Activated CD8-positive, alpha-beta T cell treated with anti-CD3 and anti-CD28 coated beads for 36 hours (primary cell): ENCODE measurements around the gene SEC16A. TPM values are rescaled to one million over a fixed set of nuclear protein-coding genes. Genes with fewer than 3 reads are reported as not detected.

Source experiments
- ATAC-seq: fragments of 200-7000 bp; cut with Tn5 transposase; one replicate; pipeline ENCODE4 v1.10.0; 2021; ENCODE audit warnings: mild to moderate bottlenecking, moderate library complexity
- CTCF ChIA-PET: fragments of 350-600 bp; sonication (Branson Sonifier 250); formaldehyde crosslinking; loops from one replicate; lab custom pipeline; 2021; ENCODE audit warnings: antibody characterized with exemption; lab: Charles Lee
- POLR2A ChIA-PET: fragments of 350-600 bp; sonication (Branson Sonifier 250); formaldehyde crosslinking; loops from one replicate; lab custom pipeline; 2021; ENCODE audit warnings: antibody characterized with exemption; lab: Charles Lee
- DNase-seq: peaks from one replicate; pipeline ENCODE4 v3.0.0-alpha.2; 2020
- H3K27ac Mint-ChIP-seq: one replicate; pipeline ENCODE4 v1.8.0; 2021; ENCODE audit warnings: mild to moderate bottlenecking, mixed read lengths
- H3K27me3 Mint-ChIP-seq: one replicate; pipeline ENCODE4 v1.8.0; 2021; ENCODE audit warnings: mixed read lengths
- H3K36me3 Mint-ChIP-seq: one replicate; pipeline ENCODE4 v1.8.0; 2021; ENCODE audit warnings: low read depth, mixed read lengths
- H3K4me1 Mint-ChIP-seq: one replicate; pipeline ENCODE4 v1.8.0; 2021; ENCODE audit warnings: low read depth, mixed read lengths
- H3K4me3 Mint-ChIP-seq: one replicate; pipeline ENCODE4 v1.8.0; 2021; ENCODE audit warnings: mild to moderate bottlenecking, moderate library complexity, mixed read lengths
- H3K9me3 Mint-ChIP-seq: one replicate; pipeline ENCODE4 v1.8.0; 2021; ENCODE audit warnings: mixed read lengths
- intact Hi-C: fragments of 100-400 bp; cut with micrococcal nuclease; formaldehyde crosslinking; loops from one replicate; pipeline ENCODE4 v1.10.0; 2022
- total RNA-seq, 2 experiments: library from RNA; stranded (reverse); gene quantifications; one replicate each; pipeline ENCODE4 v1.2.3, GENCODE V29; 2021
- TF ChIP-seq, protein P1 (sequence below): fragments of 200-600 bp; IDR thresholded peaks from one replicate; pipeline ENCODE4 v1.8.0; 2022; ENCODE audit warnings: antibody characterized with exemption, mild to moderate bottlenecking

The SEC16A gene
- total RNA-seq, 2 experiments from 2014 or later, result 67.9 to 69.8 TPM

DNA sequence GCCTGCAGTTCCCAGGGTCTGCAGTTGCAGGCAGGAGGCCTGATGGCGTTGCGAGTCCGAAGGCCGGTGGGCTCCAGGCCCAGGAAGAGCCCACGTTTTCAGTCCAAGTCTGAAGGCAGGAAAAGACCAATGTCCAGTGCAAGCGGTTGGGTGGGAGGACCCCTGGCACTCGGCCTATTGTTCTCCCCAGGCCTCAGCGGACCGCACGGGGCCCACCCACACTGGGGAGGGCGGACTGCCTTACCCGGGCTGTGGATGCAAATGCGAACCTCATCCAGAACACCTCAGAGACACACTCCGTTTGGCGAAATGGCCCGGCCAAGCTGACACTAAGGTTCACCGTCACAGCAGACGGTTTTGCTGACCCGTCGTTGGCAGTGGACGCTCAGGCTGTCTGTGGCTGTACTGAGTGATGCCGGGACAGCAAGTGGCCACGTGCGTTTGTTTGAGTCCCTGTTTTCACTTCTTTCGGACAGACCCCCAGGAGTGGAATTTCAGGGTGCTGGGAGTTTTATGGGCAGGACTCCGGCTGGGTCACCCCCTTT, 10.2 kb upstream of the SEC16A start:
- DNase-seq (no peak), ATAC-seq (no peak)
- ChIA-PET CTCF (no interaction called here), POLR2A (no interaction called here)
- intact Hi-C loops, result no loop called here
- H3K9me3 Mint-ChIP-seq, result peaks cover 2% of the 10 kb centered on the region
- TF ChIP-seq, protein P1, sequence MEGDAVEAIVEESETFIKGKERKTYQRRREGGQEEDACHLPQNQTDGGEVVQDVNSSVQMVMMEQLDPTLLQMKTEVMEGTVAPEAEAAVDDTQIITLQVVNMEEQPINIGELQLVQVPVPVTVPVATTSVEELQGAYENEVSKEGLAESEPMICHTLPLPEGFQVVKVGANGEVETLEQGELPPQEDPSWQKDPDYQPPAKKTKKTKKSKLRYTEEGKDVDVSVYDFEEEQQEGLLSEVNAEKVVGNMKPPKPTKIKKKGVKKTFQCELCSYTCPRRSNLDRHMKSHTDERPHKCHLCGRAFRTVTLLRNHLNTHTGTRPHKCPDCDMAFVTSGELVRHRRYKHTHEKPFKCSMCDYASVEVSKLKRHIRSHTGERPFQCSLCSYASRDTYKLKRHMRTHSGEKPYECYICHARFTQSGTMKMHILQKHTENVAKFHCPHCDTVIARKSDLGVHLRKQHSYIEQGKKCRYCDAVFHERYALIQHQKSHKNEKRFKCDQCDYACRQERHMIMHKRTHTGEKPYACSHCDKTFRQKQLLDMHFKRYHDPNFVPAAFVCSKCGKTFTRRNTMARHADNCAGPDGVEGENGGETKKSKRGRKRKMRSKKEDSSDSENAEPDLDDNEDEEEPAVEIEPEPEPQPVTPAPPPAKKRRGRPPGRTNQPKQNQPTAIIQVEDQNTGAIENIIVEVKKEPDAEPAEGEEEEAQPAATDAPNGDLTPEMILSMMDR, result no peak
- peaks cover 9% of the 10 kb centered on the region for H3K36me3 Mint-ChIP-seq
- H3K4me1 Mint-ChIP-seq, result no peaks in the 10 kb centered on the region
- no peaks in the 10 kb centered on the region for H3K27me3 Mint-ChIP-seq
- H3K4me3 Mint-ChIP-seq, result no peak overlapping the region
- no peak overlapping the region for H3K27ac Mint-ChIP-seq

DNA sequence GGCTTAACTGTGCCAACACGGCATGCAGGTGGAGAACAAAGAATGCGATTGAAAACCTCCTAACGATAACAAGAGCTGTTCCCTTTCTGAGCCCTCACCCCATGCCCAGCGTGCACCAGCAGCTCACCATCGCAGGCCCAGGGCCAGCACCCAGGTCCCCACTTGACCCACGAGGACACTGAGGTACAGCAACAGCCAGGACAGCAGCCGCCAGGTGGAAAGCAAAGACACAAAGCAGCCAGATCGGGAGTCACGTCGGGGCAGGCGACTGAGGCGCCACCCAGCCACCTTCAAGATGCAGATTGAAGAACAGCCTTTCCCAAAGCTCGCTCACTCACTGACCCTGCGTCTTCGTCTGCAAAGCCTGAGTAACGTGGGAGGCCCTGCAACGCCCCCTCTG, 6.9 kb upstream of the SEC16A start:
- no peak overlapping the region for H3K4me3 Mint-ChIP-seq
- TF ChIP-seq, protein P1, result no peak
- peaks cover 1% of the 10 kb centered on the region for H3K27me3 Mint-ChIP-seq
- ATAC-seq (no peak), DNase-seq (no peak)
- H3K36me3 Mint-ChIP-seq, result no peaks in the 10 kb centered on the region
- no peak overlapping the region for H3K27ac Mint-ChIP-seq
- peaks cover 2% of the 10 kb centered on the region for H3K9me3 Mint-ChIP-seq
- ChIA-PET POLR2A (no interaction called here), CTCF (interaction anchor here (1.0 to 8.8 kb wide), 5 partner anchors 31 to 142 kb away, joined by 3 to 93 read pairs (median 5); no protein-coding TSS in a partner anchor)
- intact Hi-C loops, result loop anchor here (10.0 kb wide), 1 partner anchor 45 kb away; no protein-coding TSS in a partner anchor
- H3K4me1 Mint-ChIP-seq, result peaks cover 2% of the 10 kb centered on the region

DNA sequence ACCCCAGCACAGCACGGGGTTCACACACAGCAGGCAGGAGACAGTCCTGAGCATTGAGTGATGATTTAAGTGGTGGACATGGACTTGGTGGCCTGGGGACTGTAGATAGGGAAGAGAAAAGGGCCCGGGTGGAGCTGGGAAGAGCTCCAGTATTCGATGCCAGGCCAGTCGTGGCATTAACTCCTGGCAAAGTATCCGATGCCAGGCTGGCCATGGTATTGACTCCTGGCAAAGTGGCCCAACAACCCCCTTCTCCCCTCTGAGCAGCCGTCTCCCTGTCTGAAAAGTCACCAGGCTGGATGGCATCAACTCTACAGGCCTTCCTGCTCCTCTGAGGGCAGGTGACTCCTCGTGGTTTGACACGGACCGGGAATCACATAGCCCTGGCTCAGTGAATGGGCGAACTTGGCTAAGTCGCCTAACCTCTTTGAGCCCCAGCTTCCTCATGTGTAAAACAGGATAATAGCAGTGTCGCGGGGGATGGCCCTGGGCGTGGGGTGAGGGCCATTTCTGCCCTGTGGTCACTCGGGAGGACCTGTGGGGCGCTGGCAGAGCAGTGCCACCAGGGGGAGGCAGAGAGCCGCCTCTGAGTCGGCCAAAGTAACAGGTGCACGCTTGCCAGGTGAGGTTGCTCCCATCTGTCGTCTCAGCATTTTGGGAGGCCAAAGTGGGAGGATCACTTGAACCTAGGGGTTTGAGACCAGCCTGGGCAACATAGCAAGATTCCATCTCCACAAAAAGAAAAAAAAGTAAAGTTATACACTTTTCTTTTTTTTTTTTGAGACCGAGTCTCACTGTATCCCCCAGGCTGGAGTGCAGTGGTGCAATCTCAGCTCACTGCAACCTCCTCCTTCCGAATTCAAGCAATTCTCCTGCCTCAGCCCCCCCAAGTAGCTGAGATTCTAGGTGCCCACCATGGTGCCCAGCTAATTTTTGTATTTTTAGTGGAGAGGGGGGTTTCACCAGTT, 5.7 kb upstream of the SEC16A start:
- Mint-ChIP-seq H3K36me3 (no peaks in the 10 kb centered on the region), H3K27ac (no peak overlapping the region), H3K27me3 (peaks cover 1% of the 10 kb centered on the region), H3K9me3 (peaks cover 2% of the 10 kb centered on the region), H3K4me3 (no peak overlapping the region), H3K4me1 (peaks cover 4% of the 10 kb centered on the region)
- intact Hi-C loops, result loop anchor here (10.0 kb wide), 1 partner anchor 46 kb away; no protein-coding TSS in a partner anchor
- ChIA-PET CTCF (interaction anchor here (0.5 to 8.8 kb wide), 25 partner anchors 10 to 207 kb away, joined by 3 to 93 read pairs (median 4); no protein-coding TSS in a partner anchor), POLR2A (no interaction called here)
- peak; percentile 41 for ATAC-seq
- TF ChIP-seq, protein P1, result peak; percentile 99
- DNase-seq, result peak; percentile 80

DNA sequence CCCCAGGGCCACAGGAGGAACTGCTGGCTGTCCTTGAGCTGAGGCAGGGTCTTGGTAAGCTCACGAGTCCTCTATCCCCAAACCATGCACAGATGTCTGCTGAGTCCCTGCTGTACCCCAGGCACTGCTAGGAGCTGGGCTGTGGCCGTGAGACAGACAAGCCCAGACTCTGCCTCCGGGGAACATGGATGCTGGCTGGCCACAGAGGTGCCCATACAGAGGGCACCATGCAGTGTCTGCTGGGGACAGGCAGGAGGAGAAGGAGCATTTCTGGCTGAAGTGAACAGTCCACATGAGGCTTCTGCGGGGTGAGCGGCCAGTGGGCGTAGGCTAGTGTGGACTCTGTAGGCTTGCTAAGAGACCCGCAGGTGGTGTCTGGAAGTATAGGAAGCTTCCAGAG, 4.8 kb upstream of the SEC16A start:
- peaks cover 2% of the 10 kb centered on the region for H3K9me3 Mint-ChIP-seq
- peaks cover 1% of the 10 kb centered on the region for H3K27me3 Mint-ChIP-seq
- peaks cover 4% of the 10 kb centered on the region for H3K4me1 Mint-ChIP-seq
- H3K4me3 Mint-ChIP-seq, result no peak overlapping the region
- no peak overlapping the region for H3K27ac Mint-ChIP-seq
- intact Hi-C loops, result loop anchor here (10.0 kb wide), 1 partner anchor 47 kb away; no protein-coding TSS in a partner anchor
- peaks cover 2% of the 10 kb centered on the region for H3K36me3 Mint-ChIP-seq
- ATAC-seq (no peak), DNase-seq (no peak)
- TF ChIP-seq, protein P1, result no peak
- ChIA-PET POLR2A (no interaction called here), CTCF (interaction anchor here (0.7 to 8.8 kb wide), 21 partner anchors 23 to 208 kb away, joined by 3 to 93 read pairs (median 4); no protein-coding TSS in a partner anchor)
